Muscle layer of colon (tissue), 2 donors: Measurements from ENCODE around the gene AIDA.
"Not testable (repeated sequence)": the region's sequence is repeated elsewhere in the genome, so short reads cannot be mapped to it uniquely, and the experiment has no call there.

Experiments
- H3K27ac ChIP-seq: one replicate; pipeline ENCODE4 v1.7.0; 2013; ENCODE audit warnings: low read depth, mild to moderate bottlenecking, low read length, moderate library complexity
- H3K27me3 ChIP-seq, 2 donors: one replicate each; pipeline ENCODE4 v1.7.0; 2013; ENCODE audit warnings: low read length in 2 of 2, mild to moderate bottlenecking in 2 of 2; ENCODE audit not compliant: insufficient read depth in 2 of 2, control insufficient read depth in 1 of 2
- H3K36me3 ChIP-seq: one replicate; pipeline ENCODE4 v1.7.0; 2013; ENCODE audit warnings: mild to moderate bottlenecking, low read length; ENCODE audit not compliant: insufficient read depth
- H3K4me1 ChIP-seq: one replicate; pipeline ENCODE4 v1.7.0; 2013; ENCODE audit warnings: mild to moderate bottlenecking, low read length; ENCODE audit not compliant: insufficient read depth
- H3K4me3 ChIP-seq, 2 donors: one replicate each; pipeline ENCODE4 v1.7.0; 2013; ENCODE audit warnings: low read length in 2 of 2, low read depth in 1 of 2, mild to moderate bottlenecking in 1 of 2, moderate library complexity in 1 of 2
- H3K9ac ChIP-seq: one replicate; pipeline ENCODE4 v1.7.0; 2013; ENCODE audit warnings: low read length
- H3K9me3 ChIP-seq: one replicate; pipeline ENCODE4 v1.7.0; 2013; ENCODE audit warnings: mild to moderate bottlenecking, low read length
- donor health status: abdominal sarcoma.
- donor health status: Adenocarcinoma of cecum.

The AIDA gene

DNA sequence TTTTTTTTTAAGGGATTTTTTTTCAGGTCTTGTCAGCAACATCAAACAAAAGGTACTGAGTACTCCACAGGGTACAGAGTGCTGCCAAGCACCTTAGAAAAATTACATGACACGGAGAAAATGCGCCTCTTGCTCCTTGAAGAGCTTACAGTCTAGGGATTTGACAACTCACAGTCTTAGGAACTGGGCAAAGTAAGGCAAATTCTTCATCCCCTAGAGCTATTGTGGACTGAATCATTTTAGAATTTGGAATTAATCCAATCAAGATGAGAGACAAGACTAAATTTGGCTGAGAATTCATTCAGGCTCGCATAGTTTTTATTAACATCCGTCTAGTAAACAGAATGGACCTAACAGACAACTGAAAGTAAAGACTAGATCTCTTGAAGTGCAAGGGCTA is 44.1 kb downstream of the AIDA start:
- H3K4me1 ChIP-seq, H3K9ac ChIP-seq, H3K9me3 ChIP-seq, H3K27ac ChIP-seq, H3K4me3 ChIP-seq, H3K27me3 ChIP-seq: not testable (repeated sequence)
- peaks cover 47% of the 10 kb centered on the region for H3K36me3 ChIP-seq

DNA sequence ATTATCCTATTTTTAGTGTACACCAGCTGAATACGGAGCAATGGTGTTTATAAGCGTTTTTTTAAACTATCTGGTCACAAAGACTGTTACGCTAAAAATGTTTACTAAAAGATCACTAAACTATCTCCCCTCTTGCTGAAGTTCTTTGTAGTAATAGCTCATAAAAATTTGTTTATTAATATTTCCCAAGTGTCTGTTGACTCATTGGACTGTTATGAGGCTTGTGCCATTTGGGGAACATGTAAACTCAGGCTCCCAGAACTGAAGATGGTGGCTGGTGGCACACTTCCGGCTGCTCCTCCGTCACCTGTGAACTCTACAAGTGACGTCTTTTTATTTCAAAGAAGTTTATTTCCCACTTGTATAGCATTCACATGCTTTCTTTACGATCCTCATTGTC is 46.3 kb downstream of the AIDA start:
- Histone ChIP-seq H3K9ac (no peak overlapping the region), H3K27ac (no peak overlapping the region), H3K27me3 (no peaks in the 10 kb centered on the region), H3K4me1 (no peaks in the 10 kb centered on the region), H3K36me3 (peaks cover 53% of the 10 kb centered on the region), H3K4me3 (no peak overlapping the region), H3K9me3 (no peaks in the 10 kb centered on the region)

DNA sequence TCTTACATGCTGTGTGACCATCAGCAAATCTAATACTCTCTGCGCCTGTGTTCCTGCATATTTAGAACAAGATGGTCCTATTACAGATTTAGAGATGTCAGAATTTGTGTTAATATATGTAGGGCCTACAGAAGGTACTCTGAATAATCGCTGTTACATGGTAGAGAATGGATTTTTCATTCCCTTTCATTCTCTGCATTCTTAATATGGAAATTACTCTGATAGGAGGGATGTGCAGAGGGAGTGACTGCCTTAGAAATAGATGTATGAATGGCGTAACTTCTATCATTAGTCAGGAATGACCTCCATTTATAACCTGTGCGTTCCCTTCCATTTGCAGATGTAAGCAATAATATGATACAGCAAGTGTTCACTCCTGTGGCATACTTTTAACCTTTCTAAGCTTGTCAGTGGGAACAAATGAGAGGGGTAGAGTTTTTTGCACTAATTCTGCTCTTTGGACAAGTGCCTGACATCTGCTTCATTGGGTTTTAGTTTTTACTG is 48.8 kb downstream of the AIDA start:
- peaks cover 77% of the 10 kb centered on the region for H3K36me3 ChIP-seq
- H3K9ac ChIP-seq, result no peak overlapping the region
- H3K27me3 ChIP-seq, result no peaks in the 10 kb centered on the region
- H3K27ac ChIP-seq, result no peak overlapping the region
- H3K4me3 ChIP-seq, result no peak overlapping the region
- H3K9me3 ChIP-seq, result no peaks in the 10 kb centered on the region
- no peaks in the 10 kb centered on the region for H3K4me1 ChIP-seq

DNA sequence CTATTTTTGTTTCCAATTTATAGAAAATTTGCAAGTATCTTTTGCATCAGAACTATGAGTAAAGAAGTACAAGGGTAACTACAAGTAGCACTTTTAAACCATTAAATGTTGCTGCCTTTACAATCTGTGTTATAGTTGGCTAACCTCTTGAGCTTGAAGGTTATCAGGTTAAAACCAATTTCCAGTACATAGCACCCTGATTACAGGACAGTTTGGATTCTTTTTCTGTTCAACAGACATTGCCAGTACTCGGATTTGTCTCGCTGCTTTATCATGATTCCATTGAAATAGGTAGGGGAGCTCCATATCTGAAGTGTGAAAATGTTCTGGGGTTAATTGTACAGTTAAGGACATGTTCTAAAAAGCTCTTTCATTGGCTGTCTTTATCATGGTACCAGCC is 54.4 kb downstream of the AIDA start:
- H3K4me3 ChIP-seq, result no peak overlapping the region
- peaks cover 90% of the 10 kb centered on the region for H3K36me3 ChIP-seq
- H3K4me1 ChIP-seq, result no peaks in the 10 kb centered on the region
- no peaks in the 10 kb centered on the region for H3K9me3 ChIP-seq
- H3K9ac ChIP-seq, result no peak overlapping the region
- no peak overlapping the region for H3K27ac ChIP-seq
- H3K27me3 ChIP-seq, result no peaks in the 10 kb centered on the region

DNA sequence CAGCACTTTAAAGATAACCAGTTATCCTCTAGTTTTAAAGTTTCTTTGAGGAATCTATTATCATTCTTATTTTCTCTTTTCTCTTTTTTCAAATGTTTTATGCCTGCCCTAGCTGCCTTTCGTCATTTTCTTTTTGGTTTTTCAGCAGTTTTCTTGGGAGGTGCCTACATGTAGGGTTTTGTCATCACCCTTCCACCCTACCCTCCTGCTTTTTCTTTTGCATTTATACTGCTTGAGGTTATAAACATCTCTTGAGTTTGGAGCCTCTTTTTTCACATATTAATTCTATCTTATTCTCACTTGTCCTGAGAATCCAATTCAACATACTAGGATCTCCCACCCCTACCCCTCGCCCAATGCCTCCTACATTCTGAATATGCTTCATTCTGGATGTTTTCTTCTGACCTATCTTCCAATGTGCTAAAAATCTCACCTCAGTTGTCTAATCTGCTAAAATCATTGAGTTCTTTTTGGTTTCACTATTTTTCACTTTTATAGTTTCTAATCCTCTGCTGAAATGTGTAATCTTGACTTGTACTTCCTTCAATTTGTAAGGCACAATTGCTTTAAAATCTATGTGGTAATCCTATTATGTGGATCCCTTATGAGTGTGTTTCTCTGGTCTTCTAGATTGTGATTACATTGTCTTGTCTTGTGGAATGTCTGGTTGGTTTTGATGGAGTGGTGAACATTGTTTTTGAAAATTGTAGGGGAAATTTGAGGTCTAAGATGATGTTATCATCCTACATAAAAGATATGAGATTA is 55.7 kb downstream of the AIDA start:
- Histone ChIP-seq H3K36me3 (peaks cover 90% of the 10 kb centered on the region), H3K4me1 (no peaks in the 10 kb centered on the region), H3K9me3 (no peaks in the 10 kb centered on the region), H3K27ac (no peak overlapping the region), H3K9ac (no peak overlapping the region), H3K27me3 (no peaks in the 10 kb centered on the region), H3K4me3 (no peak overlapping the region)

DNA sequence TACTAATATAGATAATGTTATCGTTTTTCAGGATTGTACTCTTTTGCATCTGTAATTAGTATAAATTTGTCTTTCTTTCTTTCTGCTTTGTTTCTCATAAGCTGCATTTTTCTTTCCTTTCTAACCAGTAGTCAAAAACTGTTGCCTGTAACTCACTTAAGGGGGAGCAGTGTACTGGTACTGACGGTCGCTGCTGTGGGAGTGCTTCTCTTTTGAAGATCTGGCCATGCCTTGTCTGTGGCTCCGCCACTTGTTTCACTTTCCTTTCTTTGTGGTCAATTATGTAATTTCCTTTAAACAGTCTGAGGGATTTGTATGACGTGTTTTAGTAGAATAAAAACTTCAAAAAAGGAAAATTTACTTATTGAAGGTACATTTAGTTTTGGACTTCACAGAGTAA is 57.4 kb downstream of the AIDA start:
- no peaks in the 10 kb centered on the region for H3K4me1 ChIP-seq
- no peak overlapping the region for H3K27ac ChIP-seq
- no peaks in the 10 kb centered on the region for H3K27me3 ChIP-seq
- no peak overlapping the region for H3K9ac ChIP-seq
- H3K9me3 ChIP-seq, result no peaks in the 10 kb centered on the region
- H3K4me3 ChIP-seq, result no peak overlapping the region
- peaks cover 88% of the 10 kb centered on the region for H3K36me3 ChIP-seq

DNA sequence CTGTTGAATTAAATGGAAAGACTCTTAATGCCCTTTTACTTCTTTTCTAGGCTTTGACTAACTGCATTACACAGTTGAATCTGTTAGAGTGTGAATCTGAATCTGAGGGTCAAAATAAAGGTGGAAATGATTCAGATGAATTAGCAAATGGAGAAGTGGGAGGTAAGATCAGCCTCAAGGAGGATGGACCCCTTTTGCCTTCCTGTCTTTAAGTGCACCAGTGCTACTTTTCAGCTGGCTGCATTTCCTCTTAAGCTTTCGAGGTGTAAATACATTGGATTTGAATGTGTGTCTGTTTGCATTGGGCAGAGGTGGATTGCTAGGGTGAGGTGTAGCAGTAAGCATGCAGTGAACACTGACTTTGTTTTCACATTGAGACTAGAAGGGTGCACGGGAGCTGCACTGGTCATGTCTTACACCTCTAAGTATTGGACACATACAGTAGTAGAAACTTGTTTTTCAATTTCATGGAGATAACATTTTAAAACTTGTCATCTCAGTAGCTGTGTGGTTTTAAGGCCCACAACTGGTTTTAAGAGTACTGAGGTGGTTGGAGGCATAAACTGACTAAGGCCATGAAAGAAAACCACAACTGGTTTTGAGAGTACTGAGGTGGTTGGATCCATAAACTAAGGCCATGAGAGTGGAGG is 59.0 kb downstream of the AIDA start:
- Histone ChIP-seq H3K4me3 (no peak overlapping the region), H3K9ac (no peak overlapping the region), H3K36me3 (peaks cover 79% of the 10 kb centered on the region), H3K4me1 (no peaks in the 10 kb centered on the region), H3K27me3 (no peaks in the 10 kb centered on the region), H3K9me3 (no peaks in the 10 kb centered on the region), H3K27ac (no peak overlapping the region)

DNA sequence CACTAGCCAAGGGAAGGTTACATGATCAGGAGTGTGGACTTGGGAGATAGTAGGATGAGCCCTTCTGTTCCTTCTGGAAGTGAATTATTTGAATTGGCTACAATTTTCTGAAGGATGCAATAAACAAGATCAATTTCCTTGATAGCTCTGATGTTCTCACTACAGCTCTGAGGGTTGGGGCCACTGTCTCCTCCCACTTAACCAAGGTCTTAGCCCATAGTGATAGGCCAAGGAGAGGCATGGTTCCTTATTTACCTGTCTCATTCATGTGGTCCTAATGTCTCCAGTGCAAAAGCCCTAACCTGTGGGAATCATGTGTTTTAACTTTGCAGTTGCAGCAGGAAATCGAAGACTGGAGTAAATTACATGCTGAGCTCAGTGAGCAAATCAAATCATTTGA is 59.6 kb downstream of the AIDA start:
- H3K4me1 ChIP-seq, result no peaks in the 10 kb centered on the region
- no peak overlapping the region for H3K4me3 ChIP-seq
- H3K27ac ChIP-seq, result no peak overlapping the region
- no peak overlapping the region for H3K9ac ChIP-seq
- H3K36me3 ChIP-seq, result peaks cover 74% of the 10 kb centered on the region
- no peaks in the 10 kb centered on the region for H3K27me3 ChIP-seq
- no peaks in the 10 kb centered on the region for H3K9me3 ChIP-seq

DNA sequence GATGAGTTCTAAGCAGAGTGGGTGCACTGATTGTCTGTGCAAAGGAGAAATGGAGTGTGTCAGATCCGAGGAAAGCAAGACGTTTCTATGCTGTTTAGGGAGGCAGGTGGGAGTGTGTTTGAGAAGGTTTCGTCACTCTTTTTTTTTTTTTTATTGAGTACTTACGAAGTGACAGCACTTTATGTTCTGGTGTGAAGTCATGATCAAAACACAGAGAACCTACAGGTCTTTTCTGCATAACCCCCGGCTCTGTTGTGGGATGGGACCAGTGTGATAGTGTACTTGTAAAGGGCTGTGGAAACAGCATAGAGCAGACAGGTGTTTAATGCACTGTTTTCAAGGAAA is 67.7 kb downstream of the AIDA start:
- Histone ChIP-seq H3K36me3 (peaks cover 4% of the 10 kb centered on the region), H3K27ac (peak overlapping the region; percentile 99), H3K4me3 (peak overlapping the region; percentile 76 to 91), H3K4me1 (peaks cover 16% of the 10 kb centered on the region), H3K9ac (peak overlapping the region; percentile 97), H3K27me3 (no peaks in the 10 kb centered on the region), H3K9me3 (no peaks in the 10 kb centered on the region)

DNA sequence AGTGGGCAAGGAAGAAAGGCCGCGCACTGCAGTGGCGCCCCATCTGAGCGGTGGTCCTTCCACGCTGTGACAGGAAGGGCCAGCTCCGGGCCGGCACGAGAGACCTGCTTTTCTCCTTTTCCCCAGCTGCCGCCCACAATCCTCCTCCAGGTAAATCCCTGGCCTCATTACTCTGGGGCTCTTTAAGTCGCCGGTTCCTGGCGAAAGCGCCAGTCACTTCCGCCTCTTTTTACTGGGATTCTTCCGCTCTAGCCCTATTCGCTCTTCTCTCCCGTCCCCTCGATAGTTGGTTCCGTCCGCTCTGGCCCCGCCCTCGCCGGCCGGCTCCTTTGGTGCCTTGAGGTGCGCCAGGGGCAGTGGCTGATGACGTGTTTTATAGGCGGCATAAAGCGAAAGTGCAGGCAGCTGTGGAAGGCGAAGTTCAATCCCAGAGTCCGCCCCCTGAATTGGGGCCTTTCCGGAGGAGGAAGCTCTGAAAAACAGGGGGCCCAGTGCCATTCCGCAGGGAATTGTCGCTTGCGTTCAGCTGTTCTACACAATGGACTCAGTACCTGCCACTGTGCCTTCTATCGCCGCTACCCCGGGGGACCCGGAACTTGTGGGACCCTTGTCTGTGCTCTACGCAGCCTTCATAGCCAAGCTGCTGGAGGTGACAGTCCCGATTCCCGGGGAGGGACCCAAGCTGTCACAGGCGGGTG is 68.2 kb downstream of the AIDA start:
- no peaks in the 10 kb centered on the region for H3K27me3 ChIP-seq
- H3K27ac ChIP-seq, result peak overlapping the region; percentile 99
- no peaks in the 10 kb centered on the region for H3K36me3 ChIP-seq
- H3K4me3 ChIP-seq, result peak overlapping the region; percentile 76 to 91
- peaks cover 16% of the 10 kb centered on the region for H3K4me1 ChIP-seq
- no peaks in the 10 kb centered on the region for H3K9me3 ChIP-seq
- H3K9ac ChIP-seq, result peak overlapping the region; percentile 97

DNA sequence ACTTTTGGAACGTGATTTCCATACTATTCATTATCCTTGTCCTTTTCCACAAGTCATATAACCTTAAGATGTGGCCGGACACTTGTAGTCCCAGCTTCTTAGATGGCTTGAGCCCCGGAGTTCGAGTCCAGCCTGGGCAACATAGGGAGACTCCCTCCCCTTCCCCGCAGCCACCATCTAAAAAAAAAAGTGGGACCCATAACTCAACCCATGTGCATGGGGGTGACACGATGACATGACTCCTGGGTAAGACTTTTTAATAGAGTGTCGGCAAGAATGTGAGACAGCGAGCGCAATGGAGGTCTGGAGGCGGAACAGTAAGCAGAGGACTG is 68.7 kb downstream of the AIDA start:
- Histone ChIP-seq H3K9me3 (no peaks in the 10 kb centered on the region), H3K4me1 (peaks cover 16% of the 10 kb centered on the region), H3K27me3 (no peaks in the 10 kb centered on the region), H3K27ac (peak overlapping the region; percentile 99), H3K9ac (peak overlapping the region; percentile 97), H3K4me3 (peak overlapping the region; percentile 76 to 91), H3K36me3 (no peaks in the 10 kb centered on the region)
